Endothelial cell of umbilical vein (primary cell): ENCODE results near the gene ZFP14. TPM values are rescaled to one million over a fixed set of nuclear protein-coding genes. Genes with fewer than 3 reads are reported as not detected.

Source experiments
- BruUV-seq: library from RNA; stranded (reverse); fragments of 400-500 nt; replicated peaks from 2 replicates; lab custom pipeline; 2021; lab: Mats Ljungman, UMichigan
- CTCF ChIA-PET: fragments of 300-600, 350-600 bp; sonication (Branson Sonifier 250); formaldehyde crosslinking; loops from one replicate; lab custom pipeline; 2021; ENCODE audit warnings: antibody characterized with exemption, inconsistent platforms; lab: Charles Lee
- POLR2A ChIA-PET: fragments of 300-600, 350-600 bp; sonication (Branson Sonifier 250); formaldehyde crosslinking; loops from one replicate; lab custom pipeline; 2021; ENCODE audit warnings: antibody characterized with exemption, inconsistent platforms; lab: Charles Lee
- DNase-seq: peaks from one replicate; pipeline ENCODE4 v3.0.0-alpha.2; 2011; ENCODE audit warnings: low read depth, low spot score
- FAIRE-seq: peaks from 2 replicates; lab custom pipeline; 2011; peaks lifted over from hg19 to GRCh38; lab: Jason Lieb, UNC
- H2AFZ ChIP-seq: 2 replicates; pipeline ENCODE4 v1.6.0; 2012; ENCODE audit warnings: low read depth, low read length, control low read depth, inconsistent platforms
- H3K27ac ChIP-seq: 2 replicates; pipeline ENCODE4 v1.5.1; 2011; ENCODE audit warnings: low read depth, mild to moderate bottlenecking, control low read depth, low read length, moderate library complexity; ENCODE audit not compliant: insufficient read depth
- H3K27me3 ChIP-seq, 2 experiments: 2 replicates each; pipeline versions ENCODE4 v1.6.0 to v1.6.1; 2011; ENCODE audit warnings: low read length in 2 of 2, mixed read lengths in 1 of 2; ENCODE audit not compliant: control insufficient read depth in 2 of 2, insufficient read depth in 2 of 2
- H3K36me3 ChIP-seq, 2 experiments: 2 replicates in 1 of 2; 3 replicates in 1 of 2; pipeline ENCODE4 v1.5.1; 2011; ENCODE audit warnings: low read length in 2 of 2, mild to moderate bottlenecking in 1 of 2, moderate library complexity in 1 of 2; ENCODE audit not compliant: control insufficient read depth in 2 of 2, insufficient read depth in 2 of 2; ENCODE audit errors: extremely low read depth in 1 of 2
- H3K4me1 ChIP-seq: 3 replicates; pipeline ENCODE4 v1.5.1; 2011; ENCODE audit warnings: mild to moderate bottlenecking, low read length; ENCODE audit not compliant: control insufficient read depth, insufficient read depth; ENCODE audit errors: extremely low read depth
- H3K4me2 ChIP-seq: 2 replicates; pipeline ENCODE4 v1.6.1; 2011; ENCODE audit warnings: low read length, control low read depth, mixed read lengths; ENCODE audit not compliant: insufficient read depth
- H3K4me3 ChIP-seq, 3 experiments: fragments of 200-600 bp in 1 of 3; sonication (generic), shearing (Covaris generic) in 1 of 3; replicated peaks in 1 of 3; 2 replicates each; pipeline ENCODE4 v1.5.1; 2011 to 2016; ENCODE audit warnings: control low read depth in 3 of 3, low read length in 3 of 3, mild to moderate bottlenecking in 2 of 3, inconsistent platforms in 1 of 3, low read depth in 1 of 3, moderate library complexity in 1 of 3; ENCODE audit not compliant: insufficient read depth in 1 of 3
- H3K79me2 ChIP-seq: 2 replicates; pipeline ENCODE4 v1.6.0; 2012; ENCODE audit warnings: low read length, inconsistent platforms; ENCODE audit not compliant: control insufficient read depth, insufficient read depth
- H3K9ac ChIP-seq: replicated peaks from 2 replicates; pipeline ENCODE3; 2011; ENCODE audit warnings: low read length, control low read depth; ENCODE audit not compliant: insufficient read depth; ENCODE audit errors: extremely low read depth
- H3K9me1 ChIP-seq: replicated peaks from 3 replicates; pipeline ENCODE4 v1.6.0; 2011; ENCODE audit warnings: mild to moderate bottlenecking, low read length; ENCODE audit not compliant: control insufficient read depth, insufficient read depth; ENCODE audit errors: extremely low read depth
- H3K9me3 ChIP-seq: replicated peaks from 2 replicates; pipeline ENCODE4 v1.5.1; 2012; ENCODE audit warnings: low read length, inconsistent platforms; ENCODE audit not compliant: control insufficient read depth, insufficient read depth
- H4K20me1 ChIP-seq: replicated peaks from 2 replicates; pipeline ENCODE3; 2011; ENCODE audit warnings: mild to moderate bottlenecking, low read length; ENCODE audit not compliant: control insufficient read depth, insufficient read depth; ENCODE audit errors: extremely low read depth
- EZH2 ChIP-seq: IDR thresholded peaks from 2 replicates; pipeline ENCODE4 v1.6.1; 2012; ENCODE audit warnings: borderline replicate concordance, low read depth, mild to moderate bottlenecking, moderate library complexity, low read length, inconsistent platforms; ENCODE audit not compliant: severe bottlenecking
- FOS ChIP-seq: IDR thresholded peaks from 2 replicates; pipeline ENCODE4 v1.6.1; 2011; ENCODE audit warnings: mild to moderate bottlenecking, low read length, moderate library complexity, borderline replicate concordance; ENCODE audit not compliant: insufficient read depth
- GATA2 ChIP-seq: IDR thresholded peaks from 2 replicates; pipeline ENCODE4 v1.7.0; 2011; ENCODE audit warnings: low read depth, mild to moderate bottlenecking, moderate library complexity, mixed read lengths, low read length; ENCODE audit not compliant: insufficient read length, insufficient read depth
- JUN ChIP-seq: IDR thresholded peaks from 2 replicates; pipeline ENCODE4 v1.6.1; 2011; ENCODE audit warnings: borderline replicate concordance, low read depth; ENCODE audit not compliant: insufficient read length, insufficient read depth
- MYC ChIP-seq: IDR thresholded peaks from one replicate; pipeline ENCODE4 v1.6.1; 2011; ENCODE audit warnings: mild to moderate bottlenecking, low read depth, low read length
- POLR2A ChIP-seq: IDR thresholded peaks from 2 replicates; pipeline ENCODE4 v1.6.1; 2012; ENCODE audit warnings: low read depth, mild to moderate bottlenecking, control low read depth, low read length
- POLR2AphosphoS5 ChIP-seq: IDR thresholded peaks from 2 replicates; pipeline ENCODE4 v1.6.1; 2012; ENCODE audit warnings: low read depth, mild to moderate bottlenecking, control low read depth, low read length, moderate library complexity; ENCODE audit not compliant: insufficient read depth
- dilution Hi-C: fragments of 300-500 bp; cut with MboI; formaldehyde crosslinking; loops from one replicate; pipeline ENCODE4 v1.15.0; 2019; ENCODE audit warnings: low sequenced_read_pairs; ENCODE audit not compliant: extremely low pct_ligation_motif_present
- intact Hi-C: fragments of 100-400 bp; cut with micrococcal nuclease; formaldehyde crosslinking; loops from one replicate; pipeline ENCODE4 v1.10.0; 2022
- polyA plus RNA-seq, 4 experiments: library from polyadenylated mRNA; depleted of rRNA in 3 of 4; stranded (reverse) in 3 of 4; unstranded in 1 of 4; fragments of >200 nt; gene quantifications; 2 replicates each; pipeline versions ENCODE4 v1.2.1 to v1.2.3, GENCODE V29; 2011 to 2012; ENCODE audit warnings: missing spikeins in 1 of 4
- total RNA-seq: library from RNA; stranded (reverse); gene quantifications from 2 replicates; pipeline ENCODE4 v1.2.3, GENCODE V29; 2021
- TF ChIP-seq, protein P1 (sequence below), 2 donors: IDR thresholded peaks; 1 replicate in 1 of 2; 2 replicates in 1 of 2; pipeline ENCODE4 v1.5.1; 2011; ENCODE audit warnings: low read length in 2 of 2, mild to moderate bottlenecking in 2 of 2, moderate library complexity in 2 of 2, control low read depth in 1 of 2, inconsistent platforms in 1 of 2, low read depth in 1 of 2; ENCODE audit not compliant: insufficient read depth in 1 of 2; ENCODE audit errors: extremely low read depth in 1 of 2
- TF ChIP-seq, protein P2 (sequence below): IDR thresholded peaks from 2 replicates; pipeline ENCODE4 v1.6.1; 2011; ENCODE audit not compliant: insufficient read depth, insufficient read length

ZFP14 gene
- total and polyA plus RNA-seq, 2 donors (not counting 3 experiments of a cell fraction or from before 2014, with no cell fraction given) = 0.59 to 2.6 TPM

DNA sequence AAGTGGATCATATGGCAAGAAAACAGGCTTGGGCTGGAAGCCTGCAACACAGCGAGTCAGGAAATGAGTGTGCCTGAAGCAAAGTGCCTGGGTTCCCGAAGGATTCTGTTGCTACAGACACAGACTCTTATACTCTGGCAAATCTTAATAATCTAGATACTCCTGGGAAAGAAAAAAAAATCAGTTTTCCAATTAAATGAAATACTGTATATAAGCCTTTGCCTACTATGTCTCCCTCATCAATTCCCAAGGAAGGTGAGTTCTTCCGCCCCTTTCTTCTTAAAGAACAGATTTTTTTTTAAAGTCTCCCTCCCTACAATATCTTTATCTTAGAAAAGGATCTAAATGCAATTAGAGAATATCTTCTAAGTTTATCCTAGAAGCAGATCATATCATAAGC lies 29.1 kb upstream of the ZFP14 start:
- Histone ChIP-seq H3K36me3 (peaks cover 7 to 19% of the 10 kb centered on the region in 2 experiments), H3K79me2 (peaks cover 2% of the 10 kb centered on the region), H3K27ac (no peak overlapping the region), H2AFZ (no peak overlapping the region), H3K9ac (no peak overlapping the region), H3K9me1 (no peaks in the 10 kb centered on the region), H3K4me3 (no peak overlapping the region), H3K27me3 (no peaks in the 10 kb centered on the region), H3K4me2 (no peak overlapping the region), H3K9me3 (no peaks in the 10 kb centered on the region), H4K20me1 (no peaks in the 10 kb centered on the region), H3K4me1 (no peaks in the 10 kb centered on the region)
- DNase-seq (no peak), FAIRE-seq (no peak)
- BruUV-seq = no TSS peak
- TF ChIP-seq, protein P1, sequence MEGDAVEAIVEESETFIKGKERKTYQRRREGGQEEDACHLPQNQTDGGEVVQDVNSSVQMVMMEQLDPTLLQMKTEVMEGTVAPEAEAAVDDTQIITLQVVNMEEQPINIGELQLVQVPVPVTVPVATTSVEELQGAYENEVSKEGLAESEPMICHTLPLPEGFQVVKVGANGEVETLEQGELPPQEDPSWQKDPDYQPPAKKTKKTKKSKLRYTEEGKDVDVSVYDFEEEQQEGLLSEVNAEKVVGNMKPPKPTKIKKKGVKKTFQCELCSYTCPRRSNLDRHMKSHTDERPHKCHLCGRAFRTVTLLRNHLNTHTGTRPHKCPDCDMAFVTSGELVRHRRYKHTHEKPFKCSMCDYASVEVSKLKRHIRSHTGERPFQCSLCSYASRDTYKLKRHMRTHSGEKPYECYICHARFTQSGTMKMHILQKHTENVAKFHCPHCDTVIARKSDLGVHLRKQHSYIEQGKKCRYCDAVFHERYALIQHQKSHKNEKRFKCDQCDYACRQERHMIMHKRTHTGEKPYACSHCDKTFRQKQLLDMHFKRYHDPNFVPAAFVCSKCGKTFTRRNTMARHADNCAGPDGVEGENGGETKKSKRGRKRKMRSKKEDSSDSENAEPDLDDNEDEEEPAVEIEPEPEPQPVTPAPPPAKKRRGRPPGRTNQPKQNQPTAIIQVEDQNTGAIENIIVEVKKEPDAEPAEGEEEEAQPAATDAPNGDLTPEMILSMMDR (IDR thresholded peaks at IDR 0.05; ENCODE audit: extremely low read depth in 1 of 2, insufficient read depth in 1 of 2, low read depth in 1 of 2, low read length in 2 of 2) = no peak
- TF ChIP-seq POLR2A = no peak
- no peak for TF ChIP-seq MYC
- no peak for TF ChIP-seq EZH2
- TF ChIP-seq POLR2AphosphoS5 = no peak
- TF ChIP-seq JUN = no peak
- no peak for TF ChIP-seq FOS
- TF ChIP-seq, protein P2, sequence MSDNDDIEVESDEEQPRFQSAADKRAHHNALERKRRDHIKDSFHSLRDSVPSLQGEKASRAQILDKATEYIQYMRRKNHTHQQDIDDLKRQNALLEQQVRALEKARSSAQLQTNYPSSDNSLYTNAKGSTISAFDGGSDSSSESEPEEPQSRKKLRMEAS = no peak
- no peak for TF ChIP-seq GATA2
- CTCF ChIA-PET = no interaction called here
- POLR2A ChIA-PET = no interaction called here
- intact Hi-C loops = no loop called here
- dilution Hi-C loops = no loop called here
